AG04450 (cell line): ENCODE data around the gene PRKG1. TPM values are rescaled to one million over a fixed set of nuclear protein-coding genes. Genes with fewer than 3 reads are reported as not detected.
A peak's percentile ranks its signal among the peaks of the same experiment; 100 is the strongest.

Source experiments
- CTCF ChIA-PET: fragments of 300-600, 350-600 bp; formaldehyde crosslinking; extraction: SDS; loops from one replicate; lab custom pipeline; 2022; ENCODE audit warnings: antibody characterized with exemption, inconsistent platforms; lab: Charles Lee
- POLR2A ChIA-PET: fragments of 350-600 bp; formaldehyde crosslinking; extraction: SDS; loops from one replicate; lab custom pipeline; 2021; ENCODE audit warnings: antibody characterized with exemption, inconsistent platforms; lab: Yijun Ruan, JAX
- DNase-seq: peaks from one replicate; pipeline ENCODE4 v3.0.0-alpha.2; 2011; ENCODE audit warnings: low read depth, low spot score
- H3K27ac ChIP-seq: one replicate; pipeline ENCODE4 v1.5.1; 2012; ENCODE audit warnings: low read depth, low read length, control low read depth
- H3K27me3 ChIP-seq: one replicate; pipeline ENCODE4 v1.6.0; 2012; ENCODE audit warnings: low read length; ENCODE audit not compliant: control insufficient read depth, insufficient read depth
- H3K4me3 ChIP-seq: 2 replicates; pipeline ENCODE4 v1.5.1; 2011; ENCODE audit warnings: mild to moderate bottlenecking, low read depth, low read length, control low read depth
- H3K9me3 ChIP-seq: 2 replicates; pipeline ENCODE4 v1.5.1; 2012; ENCODE audit warnings: low read length; ENCODE audit not compliant: control insufficient read depth, insufficient read depth
- polyA plus RNA-seq: library from polyadenylated mRNA; depleted of rRNA; stranded (reverse); fragments of >200 nt; gene quantifications from 2 replicates; pipeline ENCODE4 v1.2.3, GENCODE V29; 2011
- TF ChIP-seq, protein P1 (sequence below): IDR thresholded peaks from 2 replicates; pipeline ENCODE4 v1.5.1; 2011; ENCODE audit warnings: low read depth, low read length, control low read depth, inconsistent platforms

The PRKG1 gene
- polyA plus RNA-seq, 1 experiment: 19.0 TPM

GRCh38 chr10:52314822-52315552 is 1240.7 kb downstream of the PRKG1 start:
- H3K9me3 ChIP-seq: no peaks in the 10 kb centered on the region; the same call in 1 of the 2 replicates
- peak overlapping the region; percentile 53 for H3K27ac ChIP-seq
- TF ChIP-seq, protein P1, sequence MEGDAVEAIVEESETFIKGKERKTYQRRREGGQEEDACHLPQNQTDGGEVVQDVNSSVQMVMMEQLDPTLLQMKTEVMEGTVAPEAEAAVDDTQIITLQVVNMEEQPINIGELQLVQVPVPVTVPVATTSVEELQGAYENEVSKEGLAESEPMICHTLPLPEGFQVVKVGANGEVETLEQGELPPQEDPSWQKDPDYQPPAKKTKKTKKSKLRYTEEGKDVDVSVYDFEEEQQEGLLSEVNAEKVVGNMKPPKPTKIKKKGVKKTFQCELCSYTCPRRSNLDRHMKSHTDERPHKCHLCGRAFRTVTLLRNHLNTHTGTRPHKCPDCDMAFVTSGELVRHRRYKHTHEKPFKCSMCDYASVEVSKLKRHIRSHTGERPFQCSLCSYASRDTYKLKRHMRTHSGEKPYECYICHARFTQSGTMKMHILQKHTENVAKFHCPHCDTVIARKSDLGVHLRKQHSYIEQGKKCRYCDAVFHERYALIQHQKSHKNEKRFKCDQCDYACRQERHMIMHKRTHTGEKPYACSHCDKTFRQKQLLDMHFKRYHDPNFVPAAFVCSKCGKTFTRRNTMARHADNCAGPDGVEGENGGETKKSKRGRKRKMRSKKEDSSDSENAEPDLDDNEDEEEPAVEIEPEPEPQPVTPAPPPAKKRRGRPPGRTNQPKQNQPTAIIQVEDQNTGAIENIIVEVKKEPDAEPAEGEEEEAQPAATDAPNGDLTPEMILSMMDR: no peak
- H3K4me3 ChIP-seq: peak overlapping the region; percentile 95
- POLR2A ChIA-PET: interaction anchor here (1.2 kb wide), 1 partner anchor 172 kb away, joined by 6 read pairs; no protein-coding TSS in a partner anchor
- CTCF ChIA-PET: interaction anchor here (0.7 to 13.0 kb wide), 10 partner anchors 9 to 283 kb away, joined by 3 to 472 read pairs (median 6); no protein-coding TSS in a partner anchor
- no peaks in the 10 kb centered on the region for H3K27me3 ChIP-seq
- DNase-seq: no peak

DNA sequence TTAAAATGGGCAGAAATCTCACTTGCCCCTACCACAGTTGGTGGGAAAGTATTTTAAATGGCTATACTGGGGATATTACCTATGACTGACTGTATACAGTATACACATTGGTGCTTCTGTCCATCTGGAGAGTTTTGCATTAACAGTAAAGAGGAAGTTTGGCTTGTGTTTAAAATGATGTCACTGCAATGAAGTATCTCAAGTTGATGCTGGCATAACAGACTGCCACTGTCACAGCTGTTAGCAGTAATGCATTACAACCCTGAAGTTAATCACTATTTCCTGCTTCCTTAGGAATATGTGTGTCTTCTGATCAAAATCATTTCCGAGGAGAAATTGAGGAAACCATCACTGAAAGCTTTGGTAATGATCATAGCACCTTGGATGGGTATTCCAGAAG is 1241.7 kb downstream of the PRKG1 start:
- TF ChIP-seq, protein P1: no peak
- DNase-seq: no peak
- H3K9me3 ChIP-seq: no peaks in the 10 kb centered on the region; the same call in 1 of the 2 replicates
- CTCF ChIA-PET: interaction anchor here (1.9 to 13.0 kb wide), 3 partner anchors 8 to 250 kb away, joined by 10 to 472 read pairs (median 69); no protein-coding TSS in a partner anchor
- H3K27me3 ChIP-seq: no peaks in the 10 kb centered on the region
- POLR2A ChIA-PET: no interaction called here
- peak overlapping the region; percentile 95 for H3K4me3 ChIP-seq
- no peak overlapping the region for H3K27ac ChIP-seq

DNA sequence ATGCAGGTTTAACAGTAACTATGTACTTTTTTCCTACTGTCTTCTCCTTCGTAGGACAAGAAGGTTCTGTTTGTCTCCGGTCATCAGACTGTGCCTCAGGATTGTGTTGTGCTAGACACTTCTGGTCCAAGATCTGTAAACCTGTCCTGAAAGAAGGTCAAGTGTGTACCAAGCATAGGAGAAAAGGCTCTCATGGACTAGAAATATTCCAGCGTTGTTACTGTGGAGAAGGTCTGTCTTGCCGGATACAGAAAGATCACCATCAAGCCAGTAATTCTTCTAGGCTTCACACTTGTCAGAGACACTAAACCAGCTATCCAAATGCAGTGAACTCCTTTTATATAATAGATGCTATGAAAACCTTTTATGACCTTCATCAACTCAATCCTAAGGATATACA is 1242.2 kb downstream of the PRKG1 start:
- Histone ChIP-seq H3K9me3 (no peaks in the 10 kb centered on the region; the same call in 1 of the 2 replicates), H3K27me3 (no peaks in the 10 kb centered on the region), H3K4me3 (peak overlapping the region; percentile 26; the same call in 1 of the 2 replicates), H3K27ac (peak overlapping the region; percentile 21)
- TF ChIP-seq, protein P1: no peak
- DNase-seq: no peak
- CTCF ChIA-PET: interaction anchor here (1.9 to 13.0 kb wide), 3 partner anchors 8 to 250 kb away, joined by 10 to 472 read pairs (median 69); no protein-coding TSS in a partner anchor
- POLR2A ChIA-PET: no interaction called here

- H3K27ac ChIP-seq: peak overlapping the region; percentile 82
- peaks cover 2% of the 10 kb centered on the region; the same call in 1 of the 2 replicates for H3K9me3 ChIP-seq
- no peak for DNase-seq
- ChIA-PET CTCF (interaction anchor here (1.8 to 1.9 kb wide), 3 partner anchors 10 to 171 kb away, joined by 8 to 10 read pairs (median 9); no protein-coding TSS in a partner anchor), POLR2A (interaction anchor here (1.6 kb wide), 1 partner anchor 169 kb away, joined by 4 read pairs; no protein-coding TSS in a partner anchor)
- no peaks in the 10 kb centered on the region for H3K27me3 ChIP-seq
- TF ChIP-seq, protein P1: no peak
- H3K4me3 ChIP-seq: peak overlapping the region; percentile 17; the same call in 1 of the 2 replicates
Observed at GRCh38 chr10:52318136-52318701, 1243.9 kb downstream of the PRKG1 start.
